ENCODE results near the gene TLCD3B. TPM values are rescaled to one million over a fixed set of nuclear protein-coding genes. Genes with fewer than 3 reads are reported as not detected.

Gene TLCD3B
- total RNA-seq, 1 donor, result 0.18 TPM

DNA sequence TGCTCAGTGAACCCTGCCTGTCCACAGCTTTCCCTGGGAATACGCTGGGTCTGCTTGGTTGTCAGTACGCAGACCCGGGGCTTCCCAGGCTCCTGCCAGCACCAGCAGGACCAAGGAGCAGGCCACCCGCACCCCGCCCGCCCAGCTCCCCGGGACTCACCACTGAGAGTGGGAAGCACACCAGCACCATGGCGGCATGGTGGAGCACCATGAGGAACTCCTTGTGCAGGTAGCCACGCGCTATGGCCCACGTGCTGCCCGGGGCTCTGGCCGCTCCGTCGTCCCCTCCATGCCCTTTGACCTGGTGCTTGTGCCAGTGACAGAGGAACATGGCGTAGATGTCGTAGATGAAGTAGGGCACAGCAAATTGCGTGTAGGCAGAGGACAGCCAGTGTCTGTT lies 4.6 kb downstream of the TLCD3B start:
- no peak for DNase-seq (ENCODE audit: low read depth)
- H3K4me3 ChIP-seq (ENCODE audit: low read depth, low read length), result no peak overlapping the region
- TF ChIP-seq, protein P1, sequence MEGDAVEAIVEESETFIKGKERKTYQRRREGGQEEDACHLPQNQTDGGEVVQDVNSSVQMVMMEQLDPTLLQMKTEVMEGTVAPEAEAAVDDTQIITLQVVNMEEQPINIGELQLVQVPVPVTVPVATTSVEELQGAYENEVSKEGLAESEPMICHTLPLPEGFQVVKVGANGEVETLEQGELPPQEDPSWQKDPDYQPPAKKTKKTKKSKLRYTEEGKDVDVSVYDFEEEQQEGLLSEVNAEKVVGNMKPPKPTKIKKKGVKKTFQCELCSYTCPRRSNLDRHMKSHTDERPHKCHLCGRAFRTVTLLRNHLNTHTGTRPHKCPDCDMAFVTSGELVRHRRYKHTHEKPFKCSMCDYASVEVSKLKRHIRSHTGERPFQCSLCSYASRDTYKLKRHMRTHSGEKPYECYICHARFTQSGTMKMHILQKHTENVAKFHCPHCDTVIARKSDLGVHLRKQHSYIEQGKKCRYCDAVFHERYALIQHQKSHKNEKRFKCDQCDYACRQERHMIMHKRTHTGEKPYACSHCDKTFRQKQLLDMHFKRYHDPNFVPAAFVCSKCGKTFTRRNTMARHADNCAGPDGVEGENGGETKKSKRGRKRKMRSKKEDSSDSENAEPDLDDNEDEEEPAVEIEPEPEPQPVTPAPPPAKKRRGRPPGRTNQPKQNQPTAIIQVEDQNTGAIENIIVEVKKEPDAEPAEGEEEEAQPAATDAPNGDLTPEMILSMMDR (IDR thresholded peaks at IDR 0.05; ENCODE audit: insufficient read depth, low read length), result no peak

DNA sequence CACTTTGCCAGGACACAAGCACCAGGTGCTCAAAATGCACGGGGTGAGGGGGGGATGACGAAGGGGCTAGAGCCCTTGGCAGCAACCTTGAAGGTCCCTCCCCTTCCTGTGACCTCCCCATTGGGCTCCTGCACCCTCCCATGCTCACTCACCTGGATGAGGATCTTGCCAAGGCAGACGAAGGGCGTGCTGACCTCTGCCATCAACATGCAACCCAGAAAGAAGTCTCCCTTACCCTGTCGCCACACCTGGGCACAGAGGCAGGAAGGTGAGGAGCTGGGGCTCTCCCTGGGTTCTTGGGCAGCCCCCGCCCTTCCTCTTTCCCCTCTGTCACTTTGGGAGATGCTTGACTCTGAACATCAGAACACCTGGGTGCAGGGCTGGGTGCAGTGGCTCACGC lies 5.5 kb downstream of the TLCD3B start:
- no peak for DNase-seq (ENCODE audit: low read depth)
- no peak overlapping the region for H3K4me3 ChIP-seq (ENCODE audit: low read depth, low read length)
- TF ChIP-seq, protein P1 (IDR thresholded peaks at IDR 0.05; ENCODE audit: insufficient read depth, low read length), result no peak

DNA sequence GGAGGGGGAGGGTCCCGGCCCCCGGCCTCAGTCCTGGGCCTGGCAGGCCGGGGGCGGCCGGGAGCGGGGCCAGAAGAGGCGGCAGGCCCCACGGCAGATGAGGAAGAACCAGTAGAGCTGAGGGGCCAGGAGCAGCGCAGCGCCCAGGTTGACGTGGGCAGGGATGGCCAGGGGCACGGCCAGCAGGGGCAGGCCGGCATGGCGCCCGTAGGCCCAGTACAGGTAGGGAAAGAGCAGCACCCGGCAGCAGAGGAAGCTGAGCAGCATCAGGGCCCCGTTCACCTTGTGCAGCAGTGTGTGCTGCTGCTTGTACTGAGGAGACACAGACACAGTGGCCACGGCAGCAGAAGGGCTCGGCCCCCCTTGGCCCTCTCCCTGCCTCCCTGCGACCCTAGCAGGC lies 5.9 kb downstream of the TLCD3B start:
- no peak overlapping the region for H3K4me3 ChIP-seq (ENCODE audit: low read depth, low read length)
- no peak for DNase-seq (ENCODE audit: low read depth)
- TF ChIP-seq, protein P1 (IDR thresholded peaks at IDR 0.05; ENCODE audit: insufficient read depth, low read length), result no peak

DNA sequence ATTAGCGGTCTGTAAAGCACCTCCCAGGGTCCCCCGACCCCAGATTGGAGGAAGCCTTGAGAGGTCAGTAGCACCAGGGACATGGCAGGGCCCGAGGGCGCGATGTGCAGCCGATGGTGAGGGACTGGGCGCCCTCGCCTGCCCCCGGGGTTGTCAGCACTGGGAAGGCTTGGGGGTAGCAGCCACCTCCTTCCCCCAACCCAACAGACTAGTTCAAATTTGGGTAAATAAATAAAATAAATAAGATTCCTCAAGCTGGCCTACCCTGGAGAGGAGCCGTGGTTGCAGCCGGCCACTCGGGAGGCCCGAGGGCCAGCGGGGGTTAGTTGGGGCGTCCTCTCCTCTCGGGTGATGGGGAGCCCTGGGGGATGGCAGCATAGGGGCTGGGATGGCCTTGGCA lies 6.6 kb downstream of the TLCD3B start:
- TF ChIP-seq, protein P1 (IDR thresholded peaks at IDR 0.05; ENCODE audit: insufficient read depth, low read length), result no peak
- no peak for DNase-seq (ENCODE audit: low read depth)
- H3K4me3 ChIP-seq (ENCODE audit: low read depth, low read length), result no peak overlapping the region

DNA sequence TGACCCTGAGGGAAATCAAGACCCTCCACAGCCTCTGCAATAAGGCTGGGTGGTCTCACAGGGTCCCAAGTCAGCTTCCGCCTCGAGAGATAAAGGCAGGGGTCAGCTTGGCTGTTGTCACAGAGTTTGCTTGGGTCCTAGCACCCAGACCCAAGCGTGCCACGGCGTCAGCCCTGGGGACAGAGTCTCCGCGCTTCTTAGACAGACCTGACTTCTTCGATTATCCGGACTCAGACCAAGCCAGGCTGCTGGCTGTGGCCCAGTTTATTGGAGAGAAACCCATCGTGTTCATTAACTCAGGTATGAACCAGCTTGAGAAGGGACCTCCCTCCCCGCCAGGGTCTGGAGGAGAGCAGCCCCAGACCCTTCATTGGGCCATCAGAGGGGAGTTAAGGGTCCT lies 7.5 kb downstream of the TLCD3B start:
- DNase-seq (ENCODE audit: low read depth), result no peak
- H3K4me3 ChIP-seq (ENCODE audit: low read depth, low read length), result no peak overlapping the region
- TF ChIP-seq, protein P1 (IDR thresholded peaks at IDR 0.05; ENCODE audit: insufficient read depth, low read length), result no peak

DNA sequence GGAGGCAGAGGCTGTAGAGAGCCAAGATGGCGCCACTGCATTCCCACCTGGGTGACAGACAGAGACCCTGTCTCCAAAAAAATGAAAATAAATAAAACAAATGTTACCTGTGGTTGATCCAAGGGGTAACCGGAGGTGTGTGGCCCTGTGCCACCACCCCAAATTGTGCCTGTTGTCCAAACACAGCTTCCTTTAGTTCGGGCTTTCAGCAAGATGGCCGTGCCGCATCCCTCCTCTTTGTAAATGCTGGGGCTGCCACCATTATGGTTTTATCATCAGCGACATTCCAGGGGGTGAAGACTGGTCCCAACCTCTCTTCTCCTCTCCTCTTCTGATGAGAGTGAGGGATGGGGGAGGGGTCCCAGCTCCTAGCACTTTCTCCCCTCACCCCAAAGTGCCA lies 8.2 kb downstream of the TLCD3B start, which contains the start of gene C16orf92:
C16orf92 (plus strand) TSS at position 312 of the 400 bp plus-strand sequence. CDS start 143 bp downstream, outside the sequence.
- no peak for DNase-seq (ENCODE audit: low read depth)

More for the DNA sequence above, 8.2 kb downstream of the TLCD3B start, which contains the start of gene C16orf92:
- H3K4me3 ChIP-seq (ENCODE audit: low read depth, low read length), result no peak within 1 kb of the TSS
- TF ChIP-seq, protein P1 (IDR thresholded peaks at IDR 0.05; ENCODE audit: insufficient read depth, low read length), result no peak

Data from fibroblast of the aortic adventitia (primary cell).